ENCODE results near the gene DTD1.

GRCh38 chr20:18548465-18548864 lies 39.4 kb upstream of the DTD1 start:
- TF ChIP-seq CTCF (IDR thresholded peaks at IDR 0.05) (no peak), POLR2A (IDR thresholded peaks at IDR 0.05) (no peak)

All from testis (tissue), 2 donors.